ENCODE results near the gene CGA.

Gene CGA

GRCh38 chr6:87082160-87082721 lies 12.7 kb downstream of the CGA start:
- no peak for DNase-seq

- DNase-seq: peak; percentile 55
These were observed 15.8 kb downstream of the CGA start for GRCh38 chr6:87078983-87079616.

GRCh38 chr6:87075168-87075567 lies 19.7 kb downstream of the CGA start:
- no peak for DNase-seq

- peak; percentile 16 for DNase-seq
These were observed 20.7 kb downstream of the CGA start for GRCh38 chr6:87074101-87074621.

- no peak for DNase-seq
These were observed 23.2 kb downstream of the CGA start for GRCh38 chr6:87071683-87072082.

- DNase-seq: no peak
These were observed 24.2 kb downstream of the CGA start for GRCh38 chr6:87070741-87071140.

GRCh38 chr6:87068795-87069194 lies 26.1 kb downstream of the CGA start:
- DNase-seq: no peak

- peak; percentile 47 for DNase-seq
These were observed 28.2 kb downstream of the CGA start for GRCh38 chr6:87066449-87067333.

GRCh38 chr6:87065117-87065516 lies 29.8 kb downstream of the CGA start:
- DNase-seq: no peak

- DNase-seq: no peak
These were observed 35.0 kb downstream of the CGA start for GRCh38 chr6:87059943-87060342.

- no peak for DNase-seq
These were observed 40.6 kb downstream of the CGA start for GRCh38 chr6:87054143-87054833.

- DNase-seq: no peak
These were observed 41.6 kb downstream of the CGA start for GRCh38 chr6:87053312-87053711.

- DNase-seq: no peak
These were observed 45.1 kb downstream of the CGA start for GRCh38 chr6:87049779-87050178.

- no peak for DNase-seq
These were observed 49.3 kb downstream of the CGA start for GRCh38 chr6:87045521-87046075.

- no peak for DNase-seq
These were observed 54.2 kb downstream of the CGA start for GRCh38 chr6:87040729-87041128.

Data from right hindlimb (tissue), 1 donor.